Endothelial cell of umbilical vein (primary cell): Measurements from ENCODE around the gene NCR1. TPM values are rescaled to one million over a fixed set of nuclear protein-coding genes. Genes with fewer than 3 reads are reported as not detected.
"Not testable (repeated sequence)": the region's sequence is repeated elsewhere in the genome, so short reads cannot be mapped to it uniquely, and the experiment has no call there.

ENCODE experiments used
- BruUV-seq: library from RNA; stranded (reverse); fragments of 400-500 nt; replicated peaks from 2 replicates; lab custom pipeline; 2021; lab: Mats Ljungman, UMichigan
- CTCF ChIA-PET: fragments of 300-600, 350-600 bp; sonication (Branson Sonifier 250); formaldehyde crosslinking; loops from one replicate; lab custom pipeline; 2021; ENCODE audit warnings: antibody characterized with exemption, inconsistent platforms; lab: Charles Lee
- POLR2A ChIA-PET: fragments of 300-600, 350-600 bp; sonication (Branson Sonifier 250); formaldehyde crosslinking; loops from one replicate; lab custom pipeline; 2021; ENCODE audit warnings: antibody characterized with exemption, inconsistent platforms; lab: Charles Lee
- DNase-seq: peaks from one replicate; pipeline ENCODE4 v3.0.0-alpha.2; 2011; ENCODE audit warnings: low read depth, low spot score
- FAIRE-seq: peaks from 2 replicates; lab custom pipeline; 2011; peaks lifted over from hg19 to GRCh38; lab: Jason Lieb, UNC
- H2AFZ ChIP-seq: 2 replicates; pipeline ENCODE4 v1.6.0; 2012; ENCODE audit warnings: low read depth, low read length, control low read depth, inconsistent platforms
- H3K27ac ChIP-seq: 2 replicates; pipeline ENCODE4 v1.5.1; 2011; ENCODE audit warnings: low read depth, mild to moderate bottlenecking, control low read depth, low read length, moderate library complexity; ENCODE audit not compliant: insufficient read depth
- H3K27me3 ChIP-seq, 2 experiments: 2 replicates each; pipeline versions ENCODE4 v1.6.0 to v1.6.1; 2011; ENCODE audit warnings: low read length in 2 of 2, mixed read lengths in 1 of 2; ENCODE audit not compliant: control insufficient read depth in 2 of 2, insufficient read depth in 2 of 2
- H3K36me3 ChIP-seq, 2 experiments: 2 replicates in 1 of 2; 3 replicates in 1 of 2; pipeline ENCODE4 v1.5.1; 2011; ENCODE audit warnings: low read length in 2 of 2, mild to moderate bottlenecking in 1 of 2, moderate library complexity in 1 of 2; ENCODE audit not compliant: control insufficient read depth in 2 of 2, insufficient read depth in 2 of 2; ENCODE audit errors: extremely low read depth in 1 of 2
- H3K4me1 ChIP-seq: 3 replicates; pipeline ENCODE4 v1.5.1; 2011; ENCODE audit warnings: mild to moderate bottlenecking, low read length; ENCODE audit not compliant: control insufficient read depth, insufficient read depth; ENCODE audit errors: extremely low read depth
- H3K4me2 ChIP-seq: 2 replicates; pipeline ENCODE4 v1.6.1; 2011; ENCODE audit warnings: low read length, control low read depth, mixed read lengths; ENCODE audit not compliant: insufficient read depth
- H3K4me3 ChIP-seq, 3 experiments: fragments of 200-600 bp in 1 of 3; sonication (generic), shearing (Covaris generic) in 1 of 3; replicated peaks in 1 of 3; 2 replicates each; pipeline ENCODE4 v1.5.1; 2011 to 2016; ENCODE audit warnings: control low read depth in 3 of 3, low read length in 3 of 3, mild to moderate bottlenecking in 2 of 3, inconsistent platforms in 1 of 3, low read depth in 1 of 3, moderate library complexity in 1 of 3; ENCODE audit not compliant: insufficient read depth in 1 of 3
- H3K79me2 ChIP-seq: 2 replicates; pipeline ENCODE4 v1.6.0; 2012; ENCODE audit warnings: low read length, inconsistent platforms; ENCODE audit not compliant: control insufficient read depth, insufficient read depth
- H3K9ac ChIP-seq: replicated peaks from 2 replicates; pipeline ENCODE3; 2011; ENCODE audit warnings: low read length, control low read depth; ENCODE audit not compliant: insufficient read depth; ENCODE audit errors: extremely low read depth
- H3K9me1 ChIP-seq: replicated peaks from 3 replicates; pipeline ENCODE4 v1.6.0; 2011; ENCODE audit warnings: mild to moderate bottlenecking, low read length; ENCODE audit not compliant: control insufficient read depth, insufficient read depth; ENCODE audit errors: extremely low read depth
- H3K9me3 ChIP-seq: replicated peaks from 2 replicates; pipeline ENCODE4 v1.5.1; 2012; ENCODE audit warnings: low read length, inconsistent platforms; ENCODE audit not compliant: control insufficient read depth, insufficient read depth
- H4K20me1 ChIP-seq: replicated peaks from 2 replicates; pipeline ENCODE3; 2011; ENCODE audit warnings: mild to moderate bottlenecking, low read length; ENCODE audit not compliant: control insufficient read depth, insufficient read depth; ENCODE audit errors: extremely low read depth
- CTCF ChIP-seq, 2 donors: IDR thresholded peaks; 1 replicate in 1 of 2; 2 replicates in 1 of 2; pipeline ENCODE4 v1.5.1; 2011; ENCODE audit warnings: low read length in 2 of 2, mild to moderate bottlenecking in 2 of 2, moderate library complexity in 2 of 2, control low read depth in 1 of 2, inconsistent platforms in 1 of 2, low read depth in 1 of 2; ENCODE audit not compliant: insufficient read depth in 1 of 2; ENCODE audit errors: extremely low read depth in 1 of 2
- EZH2 ChIP-seq: IDR thresholded peaks from 2 replicates; pipeline ENCODE4 v1.6.1; 2012; ENCODE audit warnings: borderline replicate concordance, low read depth, mild to moderate bottlenecking, moderate library complexity, low read length, inconsistent platforms; ENCODE audit not compliant: severe bottlenecking
- FOS ChIP-seq: IDR thresholded peaks from 2 replicates; pipeline ENCODE4 v1.6.1; 2011; ENCODE audit warnings: mild to moderate bottlenecking, low read length, moderate library complexity, borderline replicate concordance; ENCODE audit not compliant: insufficient read depth
- JUN ChIP-seq: IDR thresholded peaks from 2 replicates; pipeline ENCODE4 v1.6.1; 2011; ENCODE audit warnings: borderline replicate concordance, low read depth; ENCODE audit not compliant: insufficient read length, insufficient read depth
- MYC ChIP-seq: IDR thresholded peaks from one replicate; pipeline ENCODE4 v1.6.1; 2011; ENCODE audit warnings: mild to moderate bottlenecking, low read depth, low read length
- POLR2AphosphoS5 ChIP-seq: IDR thresholded peaks from 2 replicates; pipeline ENCODE4 v1.6.1; 2012; ENCODE audit warnings: low read depth, mild to moderate bottlenecking, control low read depth, low read length, moderate library complexity; ENCODE audit not compliant: insufficient read depth
- dilution Hi-C: fragments of 300-500 bp; cut with MboI; formaldehyde crosslinking; loops from one replicate; pipeline ENCODE4 v1.15.0; 2019; ENCODE audit warnings: low sequenced_read_pairs; ENCODE audit not compliant: extremely low pct_ligation_motif_present
- intact Hi-C: fragments of 100-400 bp; cut with micrococcal nuclease; formaldehyde crosslinking; loops from one replicate; pipeline ENCODE4 v1.10.0; 2022
- polyA plus RNA-seq, 4 experiments: library from polyadenylated mRNA; depleted of rRNA in 3 of 4; stranded (reverse) in 3 of 4; unstranded in 1 of 4; fragments of >200 nt; gene quantifications; 2 replicates each; pipeline versions ENCODE4 v1.2.1 to v1.2.3, GENCODE V29; 2011 to 2012; ENCODE audit warnings: missing spikeins in 1 of 4
- total RNA-seq: library from RNA; stranded (reverse); gene quantifications from 2 replicates; pipeline ENCODE4 v1.2.3, GENCODE V29; 2021
- TF ChIP-seq, protein P1 (sequence below): IDR thresholded peaks from 2 replicates; pipeline ENCODE4 v1.6.1; 2011; ENCODE audit not compliant: insufficient read depth, insufficient read length

NCR1 gene
- total and polyA plus RNA-seq, 2 donors (not counting 3 experiments of a cell fraction or from before 2014, with no cell fraction given), result 0.44 to 0.76 TPM

DNA sequence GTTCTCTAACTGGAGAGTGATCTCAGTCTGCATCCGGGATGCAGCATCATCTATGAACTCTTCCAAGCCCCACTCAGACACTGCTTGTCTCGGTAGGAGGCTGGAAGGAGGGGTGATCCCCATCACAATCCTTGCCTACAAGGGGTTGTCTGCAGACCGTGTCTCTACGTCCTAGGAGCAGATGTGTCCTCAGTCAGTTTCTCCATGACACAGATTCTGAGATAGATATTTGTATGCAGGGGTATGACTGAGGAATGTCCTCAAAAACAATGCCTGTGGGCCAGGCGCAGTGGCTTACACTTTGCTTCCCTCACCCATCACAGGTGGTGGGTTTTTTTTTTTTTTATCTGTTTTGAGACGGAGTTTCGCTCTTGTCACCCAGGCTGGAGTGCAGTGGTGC, 871 bp downstream of the NCR1 start:
- Histone ChIP-seq H3K79me2 (no peaks in the 10 kb centered on the region), H3K9ac (no peak overlapping the region), H3K27me3 (no peaks in the 10 kb centered on the region), H3K4me1 (no peaks in the 10 kb centered on the region), H4K20me1 (no peaks in the 10 kb centered on the region), H3K4me3 (no peak overlapping the region), H3K27ac (no peak overlapping the region), H2AFZ (no peak overlapping the region), H3K4me2 (no peak overlapping the region), H3K9me3 (no peaks in the 10 kb centered on the region), H3K9me1 (no peaks in the 10 kb centered on the region), H3K36me3 (no peaks in the 10 kb centered on the region)
- DNase-seq (no peak), FAIRE-seq (no peak)
- TF ChIP-seq POLR2AphosphoS5, result no peak
- TF ChIP-seq, protein P1, sequence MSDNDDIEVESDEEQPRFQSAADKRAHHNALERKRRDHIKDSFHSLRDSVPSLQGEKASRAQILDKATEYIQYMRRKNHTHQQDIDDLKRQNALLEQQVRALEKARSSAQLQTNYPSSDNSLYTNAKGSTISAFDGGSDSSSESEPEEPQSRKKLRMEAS, result no peak
- TF ChIP-seq JUN, result no peak
- no peak for TF ChIP-seq EZH2
- no peak for TF ChIP-seq MYC
- no peak for TF ChIP-seq CTCF (IDR thresholded peaks at IDR 0.05; ENCODE audit: extremely low read depth in 1 of 2, insufficient read depth in 1 of 2, low read depth in 1 of 2, low read length in 2 of 2)
- TF ChIP-seq FOS, result no peak
- dilution Hi-C loops (no loop called here), intact Hi-C loops (no loop called here)
- CTCF ChIA-PET, result no interaction called here
- POLR2A ChIA-PET, result no interaction called here
- no TSS peak for BruUV-seq

- H3K27me3 ChIP-seq, H3K4me2 ChIP-seq, H4K20me1 ChIP-seq, CTCF ChIA-PET, H3K4me1 ChIP-seq, H3K79me2 ChIP-seq, dilution Hi-C loops, H2AFZ ChIP-seq, H3K9me3 ChIP-seq, H3K27ac ChIP-seq, BruUV-seq, H3K36me3 ChIP-seq, H3K9ac ChIP-seq, FAIRE-seq, H3K4me3 ChIP-seq, POLR2A ChIA-PET, H3K9me1 ChIP-seq, intact Hi-C loops, DNase-seq: not testable (repeated sequence)
Observed at GRCh38 chr19:54907899-54908298, 2.0 kb downstream of the NCR1 start.
